HG02798 (cell line): ENCODE data around the gene CCDC177.
A peak's percentile ranks its signal among the peaks of the same experiment; 100 is the strongest.

ENCODE experiments used
- ATAC-seq: cut with Tn5 transposase; IDR thresholded peaks from one replicate; pipeline ENCODE4 v1.9.1; 2021; ENCODE audit warnings: mild to moderate bottlenecking; ENCODE audit not compliant: unreplicated experiment, poor library complexity

Gene CCDC177

GRCh38 chr14:69574263-69574953, at the start of gene CCDC177:
Gene CCDC177, minus strand, starts transcription at chr14:69574871. Its CDS starts 1,249 bp downstream, at chr14:69573622.
- ATAC-seq, result peak; percentile 57

GRCh38 chr14:69624136-69624535, 49.5 kb upstream of the CCDC177 start:
- ATAC-seq, result no peak

DNA sequence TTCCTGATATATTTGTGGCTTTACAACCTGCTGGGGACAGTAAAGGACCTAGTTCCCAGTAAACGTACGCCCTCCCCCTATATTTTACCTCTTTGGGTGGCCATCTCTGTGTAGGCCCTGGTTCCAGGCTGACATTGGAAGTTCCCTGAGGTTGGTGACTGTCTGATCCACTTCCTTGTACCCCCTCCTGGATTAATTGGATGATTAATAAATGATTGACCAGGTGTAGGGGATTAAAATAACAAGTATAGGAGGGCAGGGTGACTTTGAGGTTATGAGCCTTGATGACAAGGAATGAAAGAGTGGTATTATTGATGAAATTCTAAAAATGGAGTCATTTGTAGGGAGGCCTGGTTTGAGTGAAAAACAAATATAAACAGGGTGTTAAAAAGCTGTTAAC, 46.3 kb upstream of the CCDC177 start:
- no peak for ATAC-seq

- ATAC-seq, result no peak
These were observed 45.5 kb upstream of the CCDC177 start for GRCh38 chr14:69620211-69620611.

DNA sequence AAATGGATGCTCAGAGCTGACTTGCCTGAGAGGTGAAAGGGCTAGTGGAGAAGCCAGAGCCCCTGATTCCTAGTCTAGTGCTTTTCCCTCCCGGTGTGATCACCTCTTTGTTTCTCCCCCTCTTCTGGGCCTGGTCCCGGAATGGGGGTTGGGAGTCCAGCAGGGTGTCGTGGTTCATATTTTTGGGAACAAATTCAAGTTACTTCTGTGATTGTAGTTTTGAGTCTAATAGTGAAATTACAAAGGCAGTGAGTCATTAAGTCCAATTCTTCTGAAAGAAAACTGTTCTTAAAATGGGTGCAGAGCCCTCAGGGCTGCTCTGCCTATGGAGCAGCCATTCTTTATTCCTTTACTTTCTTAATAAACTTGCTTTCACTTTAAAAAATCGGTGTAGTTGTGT, 44.3 kb upstream of the CCDC177 start:
- ATAC-seq, result no peak

DNA sequence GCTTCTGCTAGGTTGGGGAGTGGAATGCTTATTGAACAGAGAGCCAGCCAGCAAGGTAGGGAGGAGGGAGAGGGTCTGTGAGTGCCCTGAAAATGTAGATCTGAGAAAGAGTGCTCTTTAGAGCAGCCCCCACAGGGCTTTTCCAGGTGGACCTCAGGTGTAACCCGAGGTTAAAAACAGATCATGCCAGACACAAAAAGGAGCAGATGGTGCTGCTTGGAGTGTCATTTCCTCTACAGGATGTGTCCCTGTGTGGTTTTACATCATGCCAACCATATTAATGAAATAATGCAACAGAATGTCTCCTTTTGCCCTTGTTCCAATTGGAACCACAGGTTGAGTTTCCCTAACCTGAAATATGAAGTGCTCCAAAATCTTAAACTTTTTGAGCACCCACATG, 43.1 kb upstream of the CCDC177 start:
- ATAC-seq, result no peak

- ATAC-seq, result no peak
These were observed 41.7 kb upstream of the CCDC177 start for GRCh38 chr14:69616408-69616773.

GRCh38 chr14:69615496-69616407, 41.1 kb upstream of the CCDC177 start:
- ATAC-seq, result peak; percentile 52

DNA sequence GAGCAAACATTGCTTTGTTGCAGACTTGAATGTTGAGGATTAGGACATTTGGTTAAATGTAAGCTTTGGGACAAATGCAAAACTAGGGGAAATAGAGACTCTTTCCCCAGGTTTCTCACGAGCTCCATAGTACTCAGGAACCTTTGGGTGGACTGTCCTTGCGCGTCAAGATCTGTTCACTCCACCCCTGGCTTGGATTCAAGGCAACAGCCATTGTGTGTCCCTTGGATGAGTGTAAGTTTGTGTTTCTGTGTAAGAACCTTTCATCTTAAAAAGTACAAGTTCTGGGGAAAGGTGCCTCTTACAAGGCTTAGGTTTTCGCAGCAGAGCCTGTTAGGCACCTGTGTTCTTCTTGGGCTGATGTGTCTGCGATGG, 40.4 kb upstream of the CCDC177 start:
- ATAC-seq, result no peak

DNA sequence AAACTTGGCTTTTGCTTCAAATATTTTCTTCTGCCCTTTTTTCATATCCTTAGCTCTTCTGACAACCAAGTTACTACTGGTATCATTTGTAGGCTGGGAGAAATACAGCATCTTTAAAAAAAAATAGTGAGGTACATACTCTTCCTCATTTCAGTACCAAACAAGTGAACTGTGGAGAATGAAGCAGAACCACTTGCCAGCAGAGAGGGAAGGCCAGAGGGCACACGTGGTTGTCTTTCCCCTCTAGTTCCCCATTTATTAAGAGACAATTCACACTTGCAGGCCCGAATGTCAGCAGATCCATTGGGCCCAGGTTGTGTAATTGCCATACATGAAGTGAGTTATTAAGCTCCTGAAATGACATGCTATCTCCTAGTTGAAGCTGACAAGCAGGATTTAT, 39.9 kb upstream of the CCDC177 start:
- ATAC-seq, result no peak

GRCh38 chr14:69613312-69614073, 38.8 kb upstream of the CCDC177 start:
- ATAC-seq, result no peak

- no peak for ATAC-seq
These were observed 38.1 kb upstream of the CCDC177 start for GRCh38 chr14:69612783-69613130.

DNA sequence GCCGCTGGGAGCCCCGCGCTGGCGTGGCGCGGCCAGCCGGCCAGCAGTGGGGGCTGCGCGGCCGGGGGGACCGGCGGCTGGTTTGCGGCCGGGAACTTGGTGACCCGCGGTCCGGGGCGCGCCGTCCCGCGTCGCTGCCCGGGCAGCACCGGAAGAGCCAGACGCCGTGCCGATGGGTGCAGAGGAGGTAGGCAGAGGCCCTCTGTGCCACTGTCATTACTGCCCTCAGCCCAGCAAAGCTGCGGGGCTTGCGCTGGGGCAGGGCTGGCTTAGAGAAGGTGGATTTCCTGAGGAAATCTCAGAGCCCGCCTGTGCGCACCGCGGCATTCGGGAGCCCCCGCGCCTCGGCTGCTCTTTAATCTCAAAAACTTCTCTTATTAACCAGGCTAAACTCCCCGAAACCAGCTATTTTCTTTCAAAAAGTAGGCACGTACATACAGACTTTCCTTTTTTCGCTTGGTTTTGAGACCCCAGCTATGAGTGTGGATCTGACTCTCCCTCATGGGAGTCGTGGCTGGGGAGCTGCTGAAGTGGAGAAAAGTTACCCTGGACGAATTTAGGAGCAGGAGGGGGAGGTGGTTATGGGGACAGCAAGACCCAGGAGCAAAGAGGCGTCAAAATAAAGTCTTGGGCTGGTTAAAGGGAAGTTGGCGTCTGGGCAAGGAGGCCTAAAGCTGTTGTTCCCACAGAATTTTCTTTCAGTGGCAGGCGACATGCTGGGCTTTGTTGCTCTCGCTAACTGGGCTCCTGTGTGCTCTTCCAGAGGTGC, 37.5 kb upstream of the CCDC177 start:
- ATAC-seq, result peak; percentile 14

DNA sequence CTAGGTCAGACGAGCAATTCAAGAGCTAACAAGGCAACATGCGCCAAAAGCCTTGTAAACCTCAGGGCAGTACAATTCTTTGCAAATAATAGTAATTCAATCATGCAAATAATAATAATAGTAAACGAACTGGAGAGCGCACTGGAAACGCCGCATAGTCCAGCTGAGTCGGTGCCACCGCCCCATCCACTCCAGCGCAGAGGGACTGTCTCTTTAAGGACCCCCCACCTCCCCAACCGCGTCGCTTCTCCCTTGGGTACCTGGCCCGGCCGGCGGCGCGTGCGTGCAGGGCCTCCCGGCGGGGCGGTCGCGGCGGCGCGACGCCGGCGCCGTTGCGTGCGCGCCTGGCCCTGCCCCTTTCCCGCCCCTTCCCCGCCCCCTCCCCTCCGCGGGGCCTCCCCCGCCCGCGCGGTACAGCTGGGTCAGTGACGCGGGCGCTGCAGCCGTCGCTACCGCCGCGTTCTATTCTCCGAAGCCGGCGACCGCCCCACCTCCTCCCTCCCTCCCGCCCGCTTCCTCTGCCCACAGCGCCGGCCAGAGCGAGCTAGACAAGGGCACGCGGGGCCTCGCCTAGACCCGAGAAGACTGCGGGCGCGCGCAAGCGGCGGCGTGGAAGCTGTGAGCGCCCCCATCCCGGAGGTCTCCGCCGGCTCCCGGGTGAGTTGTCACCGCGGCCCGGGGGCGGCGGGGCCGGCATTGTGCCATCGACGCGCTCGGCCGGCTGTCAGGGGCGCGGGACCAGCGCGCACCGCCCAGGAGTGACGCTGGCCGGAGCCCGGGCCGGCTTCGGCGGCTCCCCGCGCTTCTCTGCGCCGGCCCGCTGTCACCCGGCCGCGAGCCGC, 36.7 kb upstream of the CCDC177 start, which contains the start of gene SUSD6:
Gene SUSD6, plus strand, starts transcription at position 425 of the 842 bp plus-strand sequence. CDS start 46,997 bp downstream, outside the sequence.
- peak; percentile 74 for ATAC-seq

- no peak for ATAC-seq
These were observed 36.2 kb upstream of the CCDC177 start for GRCh38 chr14:69610874-69611171.

- ATAC-seq, result no peak
These were observed 35.6 kb upstream of the CCDC177 start for GRCh38 chr14:69610020-69610873.

DNA sequence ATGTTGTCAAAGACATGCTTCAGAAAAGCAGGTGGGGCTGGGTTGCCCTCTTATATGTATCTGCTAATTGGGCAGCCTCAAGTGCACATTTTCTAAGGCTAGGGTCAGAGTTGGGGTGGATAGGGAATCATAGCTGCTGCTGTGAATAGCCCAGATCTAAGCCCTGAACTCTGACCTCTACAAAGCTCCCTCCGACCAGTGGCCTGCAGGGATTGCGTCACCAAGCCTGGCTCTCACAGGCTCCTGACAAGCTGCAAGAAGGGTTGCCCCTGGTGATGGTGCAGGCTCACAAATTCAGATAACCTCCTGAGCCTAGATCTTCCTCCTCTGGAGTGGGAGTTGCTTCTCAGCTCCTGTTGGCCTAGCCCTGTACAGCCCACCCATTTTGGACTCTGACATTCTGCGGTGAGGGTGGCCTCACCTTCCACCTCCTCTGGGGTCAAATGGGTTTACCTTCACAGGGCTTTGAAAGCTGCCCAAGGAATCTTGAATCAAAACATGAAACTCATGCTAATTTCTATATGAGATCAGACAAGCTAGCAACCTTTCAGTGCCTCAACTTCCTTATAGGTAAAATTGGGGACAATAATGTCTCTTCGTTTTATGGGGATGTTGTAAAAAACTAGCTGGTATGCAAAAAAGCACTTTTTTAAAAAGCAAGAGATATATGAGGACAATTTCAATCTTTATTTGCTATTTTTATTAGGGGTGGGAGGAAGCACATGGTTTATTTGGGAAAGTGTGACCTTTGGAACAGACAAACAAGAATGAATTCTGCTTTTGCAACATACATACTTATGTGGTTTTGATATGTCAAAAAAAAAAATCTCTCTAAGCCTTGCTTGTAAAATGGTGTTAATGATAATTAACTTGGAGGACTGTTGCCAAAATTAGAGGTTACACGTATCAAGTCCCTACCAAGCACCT, 31.9 kb upstream of the CCDC177 start:
- ATAC-seq, result no peak

GRCh38 chr14:69605738-69606137, 31.1 kb upstream of the CCDC177 start:
- ATAC-seq, result no peak
